WI38 (cell line): ENCODE results near the gene TENM4.

Experiments used
- H3K4me3 ChIP-seq: 2 replicates; pipeline ENCODE4 v1.5.1; 2011; ENCODE audit warnings: low read depth, mild to moderate bottlenecking, control low read depth, low read length
- TF ChIP-seq, protein P1 (sequence below): IDR thresholded peaks from 2 replicates; pipeline ENCODE4 v1.5.1; 2012; ENCODE audit warnings: low read depth, mild to moderate bottlenecking, control low read depth, low read length

The TENM4 gene

DNA sequence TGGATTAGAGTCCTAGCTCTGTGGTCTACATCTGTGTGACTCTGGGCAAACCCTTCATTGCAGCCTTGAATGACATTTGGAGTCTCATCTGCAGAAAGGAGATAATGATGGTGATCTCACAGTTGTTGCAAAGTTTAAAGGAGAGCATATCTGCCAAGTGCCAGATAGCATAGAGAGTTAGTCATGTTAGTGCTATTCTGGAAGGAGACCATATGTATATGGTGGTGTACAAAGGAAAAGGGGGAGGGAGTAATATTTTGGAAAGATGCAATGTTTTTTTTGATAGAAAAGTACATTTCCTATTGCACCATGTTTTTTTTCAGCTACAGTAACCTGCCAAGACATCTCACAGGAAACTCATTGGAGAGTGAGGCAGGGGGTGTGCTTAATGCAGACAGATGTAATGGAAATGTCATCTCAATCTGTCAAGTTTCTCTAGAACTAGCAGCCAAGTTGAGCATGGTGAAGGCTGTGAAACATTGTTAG lies 774.1 kb downstream of the TENM4 start:
- TF ChIP-seq, protein P1, sequence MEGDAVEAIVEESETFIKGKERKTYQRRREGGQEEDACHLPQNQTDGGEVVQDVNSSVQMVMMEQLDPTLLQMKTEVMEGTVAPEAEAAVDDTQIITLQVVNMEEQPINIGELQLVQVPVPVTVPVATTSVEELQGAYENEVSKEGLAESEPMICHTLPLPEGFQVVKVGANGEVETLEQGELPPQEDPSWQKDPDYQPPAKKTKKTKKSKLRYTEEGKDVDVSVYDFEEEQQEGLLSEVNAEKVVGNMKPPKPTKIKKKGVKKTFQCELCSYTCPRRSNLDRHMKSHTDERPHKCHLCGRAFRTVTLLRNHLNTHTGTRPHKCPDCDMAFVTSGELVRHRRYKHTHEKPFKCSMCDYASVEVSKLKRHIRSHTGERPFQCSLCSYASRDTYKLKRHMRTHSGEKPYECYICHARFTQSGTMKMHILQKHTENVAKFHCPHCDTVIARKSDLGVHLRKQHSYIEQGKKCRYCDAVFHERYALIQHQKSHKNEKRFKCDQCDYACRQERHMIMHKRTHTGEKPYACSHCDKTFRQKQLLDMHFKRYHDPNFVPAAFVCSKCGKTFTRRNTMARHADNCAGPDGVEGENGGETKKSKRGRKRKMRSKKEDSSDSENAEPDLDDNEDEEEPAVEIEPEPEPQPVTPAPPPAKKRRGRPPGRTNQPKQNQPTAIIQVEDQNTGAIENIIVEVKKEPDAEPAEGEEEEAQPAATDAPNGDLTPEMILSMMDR = no peak
- H3K4me3 ChIP-seq = no peak overlapping the region

DNA sequence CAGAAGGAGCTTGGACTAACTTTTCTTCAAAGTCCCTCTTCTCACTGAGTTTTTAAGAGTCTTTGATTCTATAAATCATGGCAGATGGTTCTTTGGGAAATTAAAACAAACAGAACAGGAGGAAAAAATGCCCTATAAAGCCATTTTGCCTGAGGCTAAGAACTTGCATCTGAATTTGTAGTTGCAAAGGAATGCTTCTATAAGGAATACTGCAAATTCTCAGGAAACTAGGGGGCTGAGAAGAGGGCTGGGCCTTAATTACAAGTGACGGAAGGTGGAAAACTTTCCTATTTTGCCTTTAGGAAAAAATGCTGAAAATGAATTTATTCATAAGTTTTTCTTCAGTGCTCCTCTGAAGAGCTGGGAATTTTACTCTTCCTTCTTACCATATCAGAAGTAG lies 776.2 kb downstream of the TENM4 start:
- H3K4me3 ChIP-seq = no peak overlapping the region
- TF ChIP-seq, protein P1 = no peak

DNA sequence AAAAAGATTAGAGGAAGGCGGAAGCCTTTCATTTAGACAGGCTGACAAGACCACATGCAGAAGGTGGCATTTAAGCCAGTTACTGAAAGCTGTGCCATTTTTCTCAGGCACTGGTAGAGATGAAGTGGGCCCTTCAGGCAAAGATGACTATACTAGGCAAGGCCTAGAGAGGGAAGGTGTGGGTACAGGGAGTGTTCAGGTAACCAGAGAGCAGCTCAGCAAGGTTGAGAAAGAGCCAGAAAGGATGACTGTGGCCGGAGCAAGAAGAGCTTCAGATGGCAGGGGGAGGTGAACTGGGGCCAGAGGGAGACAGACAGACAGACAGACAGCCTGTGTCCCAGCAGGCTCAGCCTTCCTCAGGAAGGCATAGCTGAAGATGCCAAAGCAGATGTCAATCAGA lies 778.0 kb downstream of the TENM4 start:
- no peak overlapping the region for H3K4me3 ChIP-seq
- TF ChIP-seq, protein P1 = no peak

DNA sequence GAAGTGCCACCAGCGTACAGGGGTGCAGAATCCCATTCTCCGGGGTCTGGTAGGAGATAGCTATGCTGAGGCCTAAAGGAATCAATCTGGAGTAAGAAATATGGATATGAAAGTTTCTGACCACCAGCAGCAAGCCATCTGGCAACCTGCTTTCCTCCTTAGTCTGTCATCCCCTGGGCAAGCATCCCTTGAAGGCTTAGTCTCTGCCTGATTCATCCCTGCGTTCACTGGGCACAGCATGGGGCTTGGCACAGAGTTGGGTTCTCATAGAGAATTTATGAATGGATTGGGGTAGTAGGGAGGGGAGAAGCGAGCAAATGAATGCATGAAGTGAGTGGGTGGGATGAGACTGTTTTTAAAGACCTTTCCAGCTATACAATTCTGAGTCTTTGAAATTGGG lies 780.4 kb downstream of the TENM4 start:
- TF ChIP-seq, protein P1 = no peak

DNA sequence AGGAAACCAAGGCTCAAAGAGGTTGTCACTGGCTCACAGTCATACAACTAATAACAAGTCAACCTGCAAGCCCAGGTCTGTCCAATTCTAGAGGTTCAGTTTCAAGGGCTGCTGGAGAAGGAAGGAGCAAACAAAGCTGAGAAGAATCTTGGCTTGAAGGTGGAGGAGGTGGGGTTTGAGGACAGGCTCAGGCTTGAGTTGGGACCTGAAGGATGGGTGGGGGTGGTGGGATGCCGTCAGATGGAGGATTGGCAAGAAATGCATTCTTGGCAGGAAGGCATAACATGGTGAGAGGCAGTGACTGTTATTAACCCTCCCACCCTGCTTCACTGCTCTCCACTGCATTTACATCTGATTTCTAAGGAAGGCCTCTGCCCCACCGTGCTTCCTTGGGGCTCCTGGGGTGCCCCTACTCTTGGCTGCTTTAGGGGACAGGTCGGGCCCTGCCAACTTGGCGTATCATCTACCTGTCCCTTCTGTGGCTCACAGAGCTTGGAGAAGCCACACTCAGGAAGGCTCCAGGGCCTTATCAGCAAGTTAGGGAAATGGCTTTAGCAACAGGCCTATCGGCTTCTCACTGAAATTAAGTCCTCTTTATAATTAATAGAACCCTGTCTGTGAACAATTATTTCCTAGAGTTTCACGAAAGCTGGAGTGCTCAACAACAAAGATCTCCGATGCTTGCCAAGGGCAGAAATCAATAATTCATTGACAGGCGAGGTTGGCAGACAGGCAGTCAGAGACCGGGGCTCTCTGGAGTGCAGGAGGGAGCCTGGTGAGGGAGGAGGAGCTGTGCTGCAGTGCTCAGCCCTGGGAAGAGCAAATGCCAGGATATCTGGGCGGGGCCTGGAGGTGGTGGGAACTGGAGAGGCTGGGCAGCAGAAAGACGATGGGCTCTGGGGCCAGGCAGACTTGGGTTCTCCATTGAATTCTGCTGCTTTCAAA lies 781.2 kb downstream of the TENM4 start:
- TF ChIP-seq, protein P1 = no peak
- no peak overlapping the region for H3K4me3 ChIP-seq

More for the DNA sequence above, 780.4 kb downstream of the TENM4 start:
- H3K4me3 ChIP-seq = no peak overlapping the region

DNA sequence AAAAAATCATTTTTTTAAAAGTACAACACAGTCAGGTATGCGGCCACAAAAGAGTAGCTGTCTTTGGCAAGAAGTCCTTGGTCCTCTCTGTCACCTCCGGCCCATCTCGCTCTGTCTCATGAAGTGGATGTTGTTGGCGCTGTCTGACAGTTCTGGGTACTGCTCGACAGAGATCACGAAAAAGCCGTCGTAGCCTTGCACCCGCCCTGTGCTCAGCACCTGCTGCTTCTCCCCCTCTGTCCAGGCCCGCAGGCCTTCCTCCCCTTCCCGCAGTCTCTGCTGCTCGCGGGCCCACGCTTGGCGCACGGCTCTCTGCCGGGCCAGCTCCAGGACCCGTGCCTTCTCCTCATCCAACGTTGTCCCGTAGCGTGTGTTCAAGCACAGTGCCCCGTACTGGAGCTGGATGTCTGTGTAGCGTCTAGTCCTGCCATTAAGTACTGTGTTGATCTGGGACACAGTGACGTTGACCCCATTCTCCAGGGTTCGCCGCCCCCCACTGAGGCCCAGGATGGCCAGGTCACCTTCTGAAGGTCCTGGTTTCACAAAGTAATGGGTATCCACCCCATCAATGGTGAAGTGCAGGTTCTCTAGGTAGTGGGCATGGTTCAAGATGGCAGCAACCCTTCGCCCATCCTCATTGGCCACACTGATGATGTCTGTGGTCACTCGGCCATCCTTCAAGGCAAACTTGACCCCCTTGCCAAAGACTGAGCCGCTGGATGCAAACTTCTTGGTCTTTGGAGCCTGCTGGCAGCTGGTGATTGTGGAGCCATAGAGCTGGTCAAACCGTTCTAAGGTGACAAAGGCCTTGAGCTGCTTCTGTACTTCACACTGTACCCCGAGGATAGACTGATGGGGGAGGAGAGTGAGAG lies 782.6 kb downstream of the TENM4 start:
- TF ChIP-seq, protein P1 = no peak
- no peak overlapping the region for H3K4me3 ChIP-seq
